ENCODE measurements around the gene OR4M1.

DNA sequence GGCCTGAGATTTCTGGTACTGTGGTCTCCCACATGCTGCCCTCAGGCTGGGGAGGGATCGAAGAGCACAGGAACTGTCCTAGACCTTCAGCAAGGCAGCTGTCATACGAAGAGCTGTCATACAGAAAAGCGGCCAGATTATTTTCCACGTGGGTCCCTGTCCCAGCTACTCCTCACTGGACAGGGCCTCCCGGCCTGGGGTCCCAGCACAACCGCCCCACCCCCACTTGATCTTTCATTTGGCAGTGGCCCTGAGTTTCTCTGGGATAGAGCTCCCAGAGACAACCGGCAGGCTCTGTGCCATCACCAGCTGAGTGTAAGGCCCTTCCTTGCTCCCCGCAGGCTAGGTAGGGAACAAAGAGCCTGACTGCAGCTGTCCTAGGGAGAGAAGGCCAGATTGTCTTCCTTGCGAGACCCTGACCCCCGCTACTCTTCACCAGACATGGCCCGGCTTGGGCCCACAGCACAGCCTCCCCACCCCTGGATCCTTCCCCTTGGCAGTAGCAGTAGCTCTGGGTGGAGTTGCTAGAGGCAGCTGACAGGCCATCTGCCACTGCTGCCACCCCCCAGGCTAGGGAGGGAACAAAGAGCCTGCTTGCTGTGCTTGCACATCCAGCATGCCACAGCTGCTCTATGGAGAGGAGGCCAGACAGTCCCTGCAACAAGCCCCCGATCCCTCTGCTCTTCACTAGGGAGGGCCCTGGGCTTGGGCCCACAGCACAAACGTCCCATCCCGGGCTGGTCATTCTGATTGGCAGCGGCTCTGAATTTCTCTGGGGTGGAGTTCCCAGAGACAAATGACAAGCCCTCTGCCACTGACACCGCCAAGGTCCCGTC, 27.2 kb downstream of the OR4M1 start:
- TF ChIP-seq, protein P1, sequence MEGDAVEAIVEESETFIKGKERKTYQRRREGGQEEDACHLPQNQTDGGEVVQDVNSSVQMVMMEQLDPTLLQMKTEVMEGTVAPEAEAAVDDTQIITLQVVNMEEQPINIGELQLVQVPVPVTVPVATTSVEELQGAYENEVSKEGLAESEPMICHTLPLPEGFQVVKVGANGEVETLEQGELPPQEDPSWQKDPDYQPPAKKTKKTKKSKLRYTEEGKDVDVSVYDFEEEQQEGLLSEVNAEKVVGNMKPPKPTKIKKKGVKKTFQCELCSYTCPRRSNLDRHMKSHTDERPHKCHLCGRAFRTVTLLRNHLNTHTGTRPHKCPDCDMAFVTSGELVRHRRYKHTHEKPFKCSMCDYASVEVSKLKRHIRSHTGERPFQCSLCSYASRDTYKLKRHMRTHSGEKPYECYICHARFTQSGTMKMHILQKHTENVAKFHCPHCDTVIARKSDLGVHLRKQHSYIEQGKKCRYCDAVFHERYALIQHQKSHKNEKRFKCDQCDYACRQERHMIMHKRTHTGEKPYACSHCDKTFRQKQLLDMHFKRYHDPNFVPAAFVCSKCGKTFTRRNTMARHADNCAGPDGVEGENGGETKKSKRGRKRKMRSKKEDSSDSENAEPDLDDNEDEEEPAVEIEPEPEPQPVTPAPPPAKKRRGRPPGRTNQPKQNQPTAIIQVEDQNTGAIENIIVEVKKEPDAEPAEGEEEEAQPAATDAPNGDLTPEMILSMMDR (optimal IDR thresholded peaks at IDR 0.05 in 1 of 3, IDR thresholded peaks at IDR 0.05 in 1 of 3, conservative IDR thresholded peaks at IDR 0.05 in 1 of 3; ENCODE audit: extremely low read depth in 1 of 3, insufficient read depth in 2 of 3, low read length in 3 of 3) = no peak
- TF ChIP-seq EZH2 (IDR thresholded peaks at IDR 0.05; ENCODE audit: low read length) = no peak
